ENCODE measurements around the gene ZNF785. TPM values are rescaled to one million over a fixed set of nuclear protein-coding genes. Genes with fewer than 3 reads are reported as not detected.

The ZNF785 gene
- total and polyA plus RNA-seq, 2 of the 13 experiments (the other 11 are each of a cell fraction or from before 2014, with no cell fraction given) = 0.01 TPM; not detected in 1

DNA sequence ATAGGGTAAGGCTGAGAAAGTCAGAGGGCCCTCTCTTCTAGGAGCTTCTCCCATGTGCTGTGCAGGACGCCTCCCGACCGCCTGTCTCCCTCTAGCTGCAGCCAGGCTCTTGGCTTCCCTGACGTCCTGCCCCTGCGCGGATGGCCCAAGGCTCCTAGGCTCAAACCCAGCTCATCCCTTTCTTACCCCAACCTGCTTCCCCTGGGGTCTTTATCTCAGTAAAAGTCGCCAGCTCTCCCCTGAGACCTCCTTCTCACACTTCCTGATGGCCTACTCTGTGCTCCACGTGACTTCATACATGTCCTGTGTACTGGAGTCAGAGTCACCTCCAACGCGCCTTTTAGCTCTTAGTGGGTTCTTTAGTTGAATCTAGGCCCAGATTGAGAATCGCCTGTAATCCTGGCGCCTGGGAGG lies 49.7 kb downstream of the ZNF785 start (continued):
- no peak for TF ChIP-seq HNF1A (IDR thresholded peaks at IDR 0.05; ENCODE audit: low read depth)
- TF ChIP-seq HNF1A (CRISPR knock-in tag; IDR thresholded peaks at IDR 0.05; ENCODE audit: borderline replicate concordance) = 0 out of 2 replicates have a peak, but pooled peaks have one; percentile 40
- TF ChIP-seq, protein P1, sequence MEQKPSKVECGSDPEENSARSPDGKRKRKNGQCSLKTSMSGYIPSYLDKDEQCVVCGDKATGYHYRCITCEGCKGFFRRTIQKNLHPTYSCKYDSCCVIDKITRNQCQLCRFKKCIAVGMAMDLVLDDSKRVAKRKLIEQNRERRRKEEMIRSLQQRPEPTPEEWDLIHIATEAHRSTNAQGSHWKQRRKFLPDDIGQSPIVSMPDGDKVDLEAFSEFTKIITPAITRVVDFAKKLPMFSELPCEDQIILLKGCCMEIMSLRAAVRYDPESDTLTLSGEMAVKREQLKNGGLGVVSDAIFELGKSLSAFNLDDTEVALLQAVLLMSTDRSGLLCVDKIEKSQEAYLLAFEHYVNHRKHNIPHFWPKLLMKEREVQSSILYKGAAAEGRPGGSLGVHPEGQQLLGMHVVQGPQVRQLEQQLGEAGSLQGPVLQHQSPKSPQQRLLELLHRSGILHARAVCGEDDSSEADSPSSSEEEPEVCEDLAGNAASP (CRISPR knock-in tag; IDR thresholded peaks at IDR 0.05; ENCODE audit: borderline replicate concordance) = no peak; the same call in 1 of the 2 replicates
- TF ChIP-seq SYNCRIP (IDR thresholded peaks at IDR 0.05; ENCODE audit: insufficient read depth, low read depth, low read length) = no peak
- TF ChIP-seq FOXO4 (CRISPR knock-in tag; conservative IDR thresholded peaks at IDR 0.05) = no peak
- peak; percentile 95 for TF ChIP-seq MAX (IDR thresholded peaks at IDR 0.05)
- TF ChIP-seq, protein P2, sequence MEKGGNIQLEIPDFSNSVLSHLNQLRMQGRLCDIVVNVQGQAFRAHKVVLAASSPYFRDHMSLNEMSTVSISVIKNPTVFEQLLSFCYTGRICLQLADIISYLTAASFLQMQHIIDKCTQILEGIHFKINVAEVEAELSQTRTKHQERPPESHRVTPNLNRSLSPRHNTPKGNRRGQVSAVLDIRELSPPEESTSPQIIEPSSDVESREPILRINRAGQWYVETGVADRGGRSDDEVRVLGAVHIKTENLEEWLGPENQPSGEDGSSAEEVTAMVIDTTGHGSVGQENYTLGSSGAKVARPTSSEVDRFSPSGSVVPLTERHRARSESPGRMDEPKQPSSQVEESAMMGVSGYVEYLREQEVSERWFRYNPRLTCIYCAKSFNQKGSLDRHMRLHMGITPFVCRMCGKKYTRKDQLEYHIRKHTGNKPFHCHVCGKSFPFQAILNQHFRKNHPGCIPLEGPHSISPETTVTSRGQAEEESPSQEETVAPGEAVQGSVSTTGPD (CRISPR knock-in tag; IDR thresholded peaks at IDR 0.05) = 0 out of 2 replicates have a peak, but pooled peaks have one; percentile 34
- TF ChIP-seq SOX6 (IDR thresholded peaks at IDR 0.05) = no peak
- no peak for TF ChIP-seq SOX6 (CRISPR knock-in tag; IDR thresholded peaks at IDR 0.05)
- 0 out of 2 replicates have a peak, but pooled peaks have one; percentile 7 for TF ChIP-seq SMAD3 (CRISPR knock-in tag; IDR thresholded peaks at IDR 0.05)
- no peak for TF ChIP-seq MAFF (IDR thresholded peaks at IDR 0.05; ENCODE audit: low read depth, low read length)
- TF ChIP-seq SOX5 (CRISPR knock-in tag; IDR thresholded peaks at IDR 0.05; ENCODE audit: borderline replicate concordance) = peak; percentile 42; the same call in 1 of the 2 replicates
- 0 out of 2 replicates have a peak, but pooled peaks have one; percentile 2 for TF ChIP-seq CHCHD3 (CRISPR knock-in tag; IDR thresholded peaks at IDR 0.05)
- TF ChIP-seq DNMT1 (CRISPR knock-in tag; IDR thresholded peaks at IDR 0.05) = peak; percentile 76; the same call in 1 of the 2 replicates
- TF ChIP-seq NCOR1 (IDR thresholded peaks at IDR 0.05; ENCODE audit: borderline replicate concordance, low read length) = no peak
- no peak for TF ChIP-seq ZIK1 (CRISPR knock-in tag; IDR thresholded peaks at IDR 0.05; ENCODE audit: borderline replicate concordance, low read depth)
- peak; percentile 49; the same call in 1 of the 2 replicates for TF ChIP-seq ZNF121 (CRISPR knock-in tag; IDR thresholded peaks at IDR 0.05)
